Measurements from ENCODE around the gene SLC39A2.
"Not testable (repeated sequence)": the region's sequence is repeated elsewhere in the genome, so short reads cannot be mapped to it uniquely, and the experiment has no call there.

The SLC39A2 gene

DNA sequence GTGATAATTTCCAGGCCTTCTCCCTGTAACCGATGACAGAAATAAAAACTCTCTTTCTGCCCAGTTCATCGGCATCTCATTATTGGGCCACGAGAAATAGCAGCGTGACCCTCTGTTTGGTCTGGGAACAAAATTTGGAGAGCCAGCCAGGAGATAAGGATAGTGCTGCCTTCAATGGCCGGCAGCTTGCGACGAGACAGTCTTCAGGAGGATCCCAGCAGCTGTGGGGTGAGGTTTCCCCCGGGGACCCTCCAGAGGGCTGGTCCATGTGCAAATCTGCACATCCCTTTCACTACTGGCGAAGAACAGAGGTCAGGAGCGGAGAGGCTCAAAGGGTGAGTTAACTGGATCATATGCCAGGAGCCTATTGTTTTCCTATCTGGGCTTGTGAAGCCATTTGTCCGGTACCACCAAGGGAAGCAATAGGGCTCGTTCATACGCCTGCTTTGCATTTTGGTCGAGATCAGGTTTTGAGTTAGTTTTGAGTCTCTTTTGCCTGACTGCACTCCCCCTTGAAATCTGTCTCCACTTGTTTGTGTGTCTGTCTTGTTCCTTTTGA is 4.8 kb downstream of the SLC39A2 start:
- CTCF ChIA-PET, result interaction anchor here (1.0 to 17.1 kb wide), 8 partner anchors 12 to 145 kb away, joined by 3 to 288 read pairs (median 11); partner anchors contain the start of gene TMEM253

GRCh38 chr14:21009721-21010120 is 10.6 kb downstream of the SLC39A2 start:
- H3K4me3 ChIP-seq (ENCODE audit: low read depth, low read length); DNase-seq (ENCODE audit: low read depth, low spot score); POLR2A ChIA-PET: not testable (repeated sequence)
- CTCF ChIA-PET, result interaction anchor here (2.3 to 17.1 kb wide), 5 partner anchors 9 to 96 kb away, joined by 6 to 684 read pairs (median 287); partner anchors contain the start of genes RNASE7, SLC39A2 and TMEM253

More for the DNA sequence above, 4.8 kb downstream of the SLC39A2 start:
- no peak overlapping the region for H3K4me3 ChIP-seq (ENCODE audit: low read depth, low read length)
- POLR2A ChIA-PET, result no interaction called here
- no peak for DNase-seq (ENCODE audit: low read depth, low spot score)
- TF ChIP-seq CTCF (IDR thresholded peaks at IDR 0.05; ENCODE audit: insufficient read depth, low read length, missing control alignments), result no peak

- DNase-seq (ENCODE audit: low read depth, low spot score), result no peak
- ChIA-PET CTCF (interaction anchor here (1.3 to 17.1 kb wide), 10 partner anchors 9 to 95 kb away, joined by 4 to 684 read pairs (median 164); partner anchors contain the start of genes RNASE13, RNASE7, SLC39A2 and TMEM253), POLR2A (no interaction called here)
- H3K4me3 ChIP-seq (ENCODE audit: low read depth, low read length), result no peak overlapping the region
- no peak for TF ChIP-seq CTCF (IDR thresholded peaks at IDR 0.05; ENCODE audit: insufficient read depth, low read length, missing control alignments)
Observed at GRCh38 chr14:21011136-21011535, 12.0 kb downstream of the SLC39A2 start.

- no peak overlapping the region for H3K4me3 ChIP-seq (ENCODE audit: low read depth, low read length)
- ChIA-PET POLR2A (interaction anchor here (0.5 to 1.9 kb wide), 6 partner anchors 25 to 541 kb away, joined by 3 to 10 read pairs (median 4); no protein-coding TSS in a partner anchor), CTCF (interaction anchor here (0.6 to 17.1 kb wide), 43 partner anchors 9 to 460 kb away, joined by 3 to 684 read pairs (median 6); partner anchors contain the start of genes ARHGEF40, NDRG2, OR5AU1 and RNASE13)
- peak; percentile 23 for DNase-seq (ENCODE audit: low read depth, low spot score)
- TF ChIP-seq CTCF (IDR thresholded peaks at IDR 0.05; ENCODE audit: insufficient read depth, low read length, missing control alignments), result peak; percentile 82
Observed at GRCh38 chr14:21014761-21015190, 15.7 kb downstream of the SLC39A2 start.

- no peak for DNase-seq (ENCODE audit: low read depth, low spot score)
- TF ChIP-seq CTCF (IDR thresholded peaks at IDR 0.05; ENCODE audit: insufficient read depth, low read length, missing control alignments), result no peak
- H3K4me3 ChIP-seq (ENCODE audit: low read depth, low read length), result no peak overlapping the region
- POLR2A ChIA-PET, result interaction anchor here (1.1 to 1.9 kb wide), 5 partner anchors 25 to 89 kb away, joined by 3 to 10 read pairs (median 3); no protein-coding TSS in a partner anchor
- CTCF ChIA-PET, result interaction anchor here (0.6 to 17.1 kb wide), 38 partner anchors 9 to 460 kb away, joined by 3 to 684 read pairs (median 8); partner anchors contain the start of genes ARHGEF40, NDRG2, OR5AU1 and RNASE13
Observed at GRCh38 chr14:21015312-21015711, 16.2 kb downstream of the SLC39A2 start.

DNA sequence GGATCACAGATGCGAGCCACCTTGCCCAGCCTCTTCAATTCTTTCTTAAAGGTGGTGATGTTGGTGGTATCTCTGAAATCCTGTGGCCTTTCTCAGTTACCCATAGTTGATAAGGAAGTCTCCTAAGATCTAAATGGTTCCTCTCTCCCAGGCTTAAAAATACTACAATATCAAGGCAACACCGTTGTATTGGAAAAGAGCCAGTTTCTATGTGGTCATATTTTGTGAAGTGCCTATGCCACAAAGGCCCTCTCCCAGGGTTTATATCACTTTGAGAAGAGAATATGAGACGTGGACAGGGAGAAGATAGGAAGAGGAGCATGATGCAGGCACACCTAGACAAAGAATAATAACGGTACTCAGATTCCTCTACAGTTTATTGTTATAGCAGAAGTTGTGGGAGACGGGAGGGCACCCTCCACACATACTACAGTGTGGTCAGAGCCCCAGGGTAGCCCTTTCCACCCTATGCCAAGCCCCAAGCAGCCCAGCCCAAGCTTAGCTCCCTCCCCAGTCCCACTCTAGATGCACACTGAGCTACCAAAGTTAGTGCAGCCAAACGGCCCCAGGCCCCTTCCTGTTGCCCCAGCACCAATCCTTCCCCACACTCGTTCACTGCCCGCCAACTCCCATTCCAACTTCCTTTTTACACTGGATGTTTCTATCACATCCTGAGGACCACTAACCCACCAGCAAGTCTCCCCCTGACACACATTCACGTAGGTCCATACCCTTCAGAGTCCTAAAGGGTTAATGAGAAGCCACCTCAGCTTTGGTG is 17.5 kb downstream of the SLC39A2 start:
- no peak for TF ChIP-seq CTCF (IDR thresholded peaks at IDR 0.05; ENCODE audit: insufficient read depth, low read length, missing control alignments)
- CTCF ChIA-PET, result interaction anchor here (0.7 to 17.1 kb wide), 13 partner anchors 15 to 121 kb away, joined by 3 to 684 read pairs (median 137); partner anchors contain the start of genes ARHGEF40, RNASE13, RNASE7 and RNASE8
- no peak overlapping the region for H3K4me3 ChIP-seq (ENCODE audit: low read depth, low read length)
- no peak for DNase-seq (ENCODE audit: low read depth, low spot score)
- POLR2A ChIA-PET, result interaction anchor here (0.7 kb wide), 1 partner anchor 55 kb away, joined by 3 read pairs; no protein-coding TSS in a partner anchor
